ENCODE results near the gene SPAG8.

DNA sequence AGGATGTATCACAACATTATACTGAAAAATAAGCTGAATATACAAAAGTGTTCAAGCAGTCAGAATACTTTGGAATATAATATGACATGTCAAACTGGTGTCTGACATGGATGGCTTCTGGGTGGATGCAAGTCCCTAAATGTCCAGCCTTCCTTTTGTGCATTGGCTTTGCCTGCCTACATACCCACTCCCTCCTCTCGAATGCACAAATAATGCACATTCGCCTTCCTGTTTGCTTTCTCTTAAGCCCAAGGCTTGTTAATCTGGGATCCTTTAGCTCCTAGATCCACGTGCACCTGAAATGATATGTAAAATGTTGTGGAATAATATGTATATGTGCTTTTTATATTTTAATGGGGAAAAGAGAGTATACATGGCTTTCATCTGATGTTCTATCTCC, 33.6 kb downstream of the SPAG8 start:
- TF ChIP-seq, protein P1, sequence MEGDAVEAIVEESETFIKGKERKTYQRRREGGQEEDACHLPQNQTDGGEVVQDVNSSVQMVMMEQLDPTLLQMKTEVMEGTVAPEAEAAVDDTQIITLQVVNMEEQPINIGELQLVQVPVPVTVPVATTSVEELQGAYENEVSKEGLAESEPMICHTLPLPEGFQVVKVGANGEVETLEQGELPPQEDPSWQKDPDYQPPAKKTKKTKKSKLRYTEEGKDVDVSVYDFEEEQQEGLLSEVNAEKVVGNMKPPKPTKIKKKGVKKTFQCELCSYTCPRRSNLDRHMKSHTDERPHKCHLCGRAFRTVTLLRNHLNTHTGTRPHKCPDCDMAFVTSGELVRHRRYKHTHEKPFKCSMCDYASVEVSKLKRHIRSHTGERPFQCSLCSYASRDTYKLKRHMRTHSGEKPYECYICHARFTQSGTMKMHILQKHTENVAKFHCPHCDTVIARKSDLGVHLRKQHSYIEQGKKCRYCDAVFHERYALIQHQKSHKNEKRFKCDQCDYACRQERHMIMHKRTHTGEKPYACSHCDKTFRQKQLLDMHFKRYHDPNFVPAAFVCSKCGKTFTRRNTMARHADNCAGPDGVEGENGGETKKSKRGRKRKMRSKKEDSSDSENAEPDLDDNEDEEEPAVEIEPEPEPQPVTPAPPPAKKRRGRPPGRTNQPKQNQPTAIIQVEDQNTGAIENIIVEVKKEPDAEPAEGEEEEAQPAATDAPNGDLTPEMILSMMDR (IDR thresholded peaks at IDR 0.05; ENCODE audit: low read depth, low read length, poor library complexity, severe bottlenecking) = no peak
- TF ChIP-seq EZH2phosphoT487 (IDR thresholded peaks at IDR 0.05; ENCODE audit: borderline replicate concordance, low read length) = no peak

All from DOHH2 (cell line).